Hepatocyte (in vitro differentiated cells): Measurements from ENCODE around the gene PRR23E.

ENCODE experiments used
- CTCF ChIP-seq: fragments of 200-600 bp; sonication (generic); IDR thresholded peaks from 2 replicates; pipeline ENCODE4 v1.5.1; 2016; ENCODE audit warnings: antibody characterized with exemption, mild to moderate bottlenecking; ENCODE audit not compliant: poor library complexity
- EZH2 ChIP-seq: fragments of 200-600 bp; sonication (generic); IDR thresholded peaks from 2 replicates; pipeline ENCODE4 v1.6.1; 2016; ENCODE audit warnings: antibody characterized with exemption, mild to moderate bottlenecking, borderline replicate concordance
- EZH2phosphoT487 ChIP-seq: fragments of 200-600 bp; sonication (generic); IDR thresholded peaks from one replicate; pipeline ENCODE4 v1.6.1; 2018; ENCODE audit warnings: antibody characterized with exemption, mild to moderate bottlenecking, low read depth, moderate library complexity; ENCODE audit not compliant: unreplicated experiment, severe bottlenecking

GRCh38 chr3:127222664-127223063 lies 29.7 kb downstream of the PRR23E start:
- TF ChIP-seq EZH2phosphoT487 (no peak), CTCF (no peak), EZH2 (no peak)
